Measurements from ENCODE around the gene KIAA1755.

DNA sequence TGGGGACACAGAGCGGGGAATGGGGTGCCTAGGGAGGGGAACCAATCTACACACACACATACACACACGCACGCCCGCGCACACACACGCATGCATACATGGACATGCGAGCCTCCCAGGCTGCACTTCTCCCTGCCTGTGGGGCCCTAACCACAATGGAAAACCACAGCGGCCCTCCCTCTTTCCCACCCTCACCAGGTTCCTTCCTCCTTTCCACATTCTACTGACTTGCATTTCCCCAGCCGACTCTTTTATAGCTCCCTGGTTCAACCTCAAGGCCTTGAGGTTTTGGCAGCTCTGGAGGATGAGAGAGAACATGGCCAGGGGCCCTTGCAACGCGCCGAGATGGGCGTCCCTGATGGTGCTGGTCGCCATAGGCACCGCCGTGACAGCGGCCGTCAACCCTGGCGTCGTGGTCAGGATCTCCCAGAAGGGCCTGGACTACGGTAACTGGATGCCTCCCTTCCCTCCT, 43.4 kb upstream of the KIAA1755 start, which contains the start of gene BPI:
- TF ChIP-seq, protein P1, sequence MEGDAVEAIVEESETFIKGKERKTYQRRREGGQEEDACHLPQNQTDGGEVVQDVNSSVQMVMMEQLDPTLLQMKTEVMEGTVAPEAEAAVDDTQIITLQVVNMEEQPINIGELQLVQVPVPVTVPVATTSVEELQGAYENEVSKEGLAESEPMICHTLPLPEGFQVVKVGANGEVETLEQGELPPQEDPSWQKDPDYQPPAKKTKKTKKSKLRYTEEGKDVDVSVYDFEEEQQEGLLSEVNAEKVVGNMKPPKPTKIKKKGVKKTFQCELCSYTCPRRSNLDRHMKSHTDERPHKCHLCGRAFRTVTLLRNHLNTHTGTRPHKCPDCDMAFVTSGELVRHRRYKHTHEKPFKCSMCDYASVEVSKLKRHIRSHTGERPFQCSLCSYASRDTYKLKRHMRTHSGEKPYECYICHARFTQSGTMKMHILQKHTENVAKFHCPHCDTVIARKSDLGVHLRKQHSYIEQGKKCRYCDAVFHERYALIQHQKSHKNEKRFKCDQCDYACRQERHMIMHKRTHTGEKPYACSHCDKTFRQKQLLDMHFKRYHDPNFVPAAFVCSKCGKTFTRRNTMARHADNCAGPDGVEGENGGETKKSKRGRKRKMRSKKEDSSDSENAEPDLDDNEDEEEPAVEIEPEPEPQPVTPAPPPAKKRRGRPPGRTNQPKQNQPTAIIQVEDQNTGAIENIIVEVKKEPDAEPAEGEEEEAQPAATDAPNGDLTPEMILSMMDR (conservative IDR thresholded peaks at IDR 0.05; ENCODE audit: low read depth, low read length): no peak
- TF ChIP-seq, protein P2, sequence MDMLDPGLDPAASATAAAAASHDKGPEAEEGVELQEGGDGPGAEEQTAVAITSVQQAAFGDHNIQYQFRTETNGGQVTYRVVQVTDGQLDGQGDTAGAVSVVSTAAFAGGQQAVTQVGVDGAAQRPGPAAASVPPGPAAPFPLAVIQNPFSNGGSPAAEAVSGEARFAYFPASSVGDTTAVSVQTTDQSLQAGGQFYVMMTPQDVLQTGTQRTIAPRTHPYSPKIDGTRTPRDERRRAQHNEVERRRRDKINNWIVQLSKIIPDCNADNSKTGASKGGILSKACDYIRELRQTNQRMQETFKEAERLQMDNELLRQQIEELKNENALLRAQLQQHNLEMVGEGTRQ (IDR thresholded peaks at IDR 0.05; ENCODE audit: low read depth, low read length): no peak
- TF ChIP-seq POLR2A (IDR thresholded peaks at IDR 0.05; ENCODE audit: low read depth, low read length) (no peak), MXI1 (IDR thresholded peaks at IDR 0.05; ENCODE audit: borderline replicate concordance, low read depth, low read length) (no peak), NFE2L2 (IDR thresholded peaks at IDR 0.05; ENCODE audit: low read depth, low read length) (no peak), MAZ (IDR thresholded peaks at IDR 0.05; ENCODE audit: borderline replicate concordance, low read depth, low read length) (no peak), MAFK (IDR thresholded peaks at IDR 0.05; ENCODE audit: low read depth, low read length) (no peak), SMC3 (IDR thresholded peaks at IDR 0.05; ENCODE audit: low read depth, low read length) (no peak), CEBPB (IDR thresholded peaks at IDR 0.05; ENCODE audit: low read depth, low read length) (no peak), RFX5 (IDR thresholded peaks at IDR 0.05; ENCODE audit: low read depth, low read length) (no peak)

Measured in IMR-90 (cell line).